Measurements from ENCODE around the gene DCLK2.
A peak's percentile ranks its signal among the peaks of the same experiment; 100 is the strongest.

The DCLK2 gene

DNA sequence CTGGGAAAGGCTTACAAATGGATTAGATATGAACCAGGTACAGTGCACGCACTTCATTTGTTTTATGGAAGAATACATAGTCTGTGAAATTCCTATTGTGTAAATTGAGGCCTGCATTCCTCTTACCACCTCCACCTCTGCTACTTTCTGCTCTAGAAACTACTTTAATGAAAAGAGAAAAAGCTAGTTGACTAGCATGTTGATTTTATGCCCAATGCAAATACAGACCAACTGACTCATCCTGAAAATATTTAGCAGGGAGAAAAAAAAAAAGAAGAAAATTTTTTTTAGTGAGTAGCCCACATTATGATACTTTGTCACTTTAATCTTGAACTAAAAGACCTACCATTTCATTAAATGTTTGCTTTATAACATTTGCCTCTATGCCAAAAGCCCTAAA, 41.2 kb downstream of the DCLK2 start:
- DNase-seq, result no peak

DNA sequence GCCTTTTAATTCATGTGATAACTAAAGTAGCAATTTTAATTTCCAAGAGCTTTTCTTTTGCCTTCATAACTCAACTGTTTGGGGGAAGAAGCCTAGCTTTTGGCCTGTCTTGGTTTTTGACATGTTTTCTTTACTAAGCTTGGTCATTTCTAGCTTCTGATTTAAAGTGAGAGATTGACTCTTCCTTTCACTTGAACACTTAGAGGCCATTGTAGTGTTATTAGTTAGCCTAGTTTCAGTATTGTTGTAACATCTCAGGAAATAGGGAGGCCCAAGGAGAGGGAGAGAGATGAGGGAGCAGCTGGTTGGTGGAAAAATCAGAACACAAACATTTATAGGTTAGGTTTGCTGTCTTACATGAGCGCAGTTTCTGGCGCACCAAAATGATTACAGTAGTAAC, 44.8 kb downstream of the DCLK2 start:
- DNase-seq, result no peak

DNA sequence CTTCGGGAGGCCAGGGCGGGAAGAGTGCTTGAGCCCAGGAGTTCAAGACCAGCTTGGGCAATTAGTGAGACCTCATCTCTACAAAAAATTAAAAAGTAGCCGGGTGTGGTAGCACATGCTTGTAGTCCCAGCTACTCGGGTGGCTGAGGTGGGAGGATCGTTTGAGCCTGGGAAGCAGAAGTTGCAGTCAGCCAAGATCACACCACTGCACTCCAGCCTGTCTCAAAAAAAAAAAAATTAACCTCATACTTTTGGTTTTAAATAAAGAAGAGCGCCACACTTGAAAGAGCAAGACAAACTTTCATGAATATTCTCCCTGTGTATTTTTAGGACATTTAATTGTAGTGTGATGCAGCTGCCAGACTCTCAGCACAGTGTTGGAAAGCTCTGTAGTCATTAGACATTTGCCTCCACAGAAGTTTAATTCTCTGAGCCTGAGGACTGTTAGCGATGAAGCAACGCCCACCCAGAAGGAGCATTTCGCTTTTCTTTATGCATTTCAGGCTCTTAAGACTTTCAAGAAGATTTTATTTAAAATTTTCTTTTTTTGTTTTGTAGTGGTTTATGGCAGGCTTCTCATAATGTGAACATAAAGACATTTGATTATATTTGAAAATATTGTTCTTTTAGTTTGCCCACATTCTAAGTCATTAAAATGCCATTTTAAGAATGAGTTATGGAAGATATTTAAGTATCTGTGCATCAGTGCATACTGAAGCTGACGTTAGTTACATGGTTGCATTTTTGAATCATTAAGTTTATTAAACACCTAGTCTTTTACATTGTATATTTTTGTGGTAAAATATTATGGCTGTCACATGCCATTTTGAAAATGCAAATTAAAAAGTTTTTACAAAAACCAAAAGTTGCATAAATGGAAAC, 45.8 kb downstream of the DCLK2 start:
- no peak for DNase-seq

DNA sequence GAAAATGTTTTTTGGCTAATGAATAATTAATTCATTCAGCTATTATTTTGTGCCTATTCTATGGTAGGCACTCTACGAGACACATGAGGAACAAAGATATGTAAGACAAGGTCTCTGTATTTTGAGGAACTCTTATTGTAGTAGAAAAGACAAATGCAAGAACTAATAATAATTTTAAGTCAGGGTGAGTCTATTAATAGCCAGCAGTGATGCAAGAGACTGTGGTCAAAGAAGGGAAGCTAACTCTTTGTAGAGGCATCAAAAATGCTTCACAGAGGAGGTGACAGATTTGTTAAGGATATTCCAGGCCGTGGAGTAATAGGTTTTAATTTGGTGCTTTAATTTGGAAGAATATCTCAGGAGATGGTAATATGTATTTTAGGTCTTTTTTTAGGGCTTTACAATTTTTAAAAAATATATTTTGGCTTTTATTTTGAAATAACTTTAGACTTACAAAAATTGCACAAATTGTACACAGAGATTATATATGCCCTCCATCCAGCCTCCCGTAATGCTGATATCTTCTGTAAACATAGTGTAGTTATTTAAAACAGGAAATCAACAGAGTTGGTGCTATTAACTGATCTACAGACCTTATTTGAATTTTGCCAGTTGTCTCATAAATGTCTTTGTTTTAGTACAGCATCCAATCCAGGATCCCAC, 48.1 kb downstream of the DCLK2 start:
- no peak for DNase-seq

DNA sequence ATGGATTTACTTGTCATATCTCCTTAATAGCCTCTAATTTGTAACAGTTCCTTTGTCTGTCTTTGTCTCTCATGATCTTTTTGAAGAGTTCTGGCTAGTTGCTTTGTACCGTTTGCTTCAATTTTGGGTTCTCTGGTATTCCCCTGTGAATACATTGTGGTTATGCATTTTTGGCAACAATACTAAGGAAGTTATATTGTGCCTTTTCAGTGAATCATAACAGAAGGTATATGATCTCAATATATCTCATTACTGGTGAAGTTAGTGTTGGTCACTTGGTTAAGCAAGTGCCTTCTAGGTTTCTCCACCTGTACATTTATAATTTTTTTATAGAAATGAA, 48.6 kb downstream of the DCLK2 start:
- DNase-seq, result no peak

DNA sequence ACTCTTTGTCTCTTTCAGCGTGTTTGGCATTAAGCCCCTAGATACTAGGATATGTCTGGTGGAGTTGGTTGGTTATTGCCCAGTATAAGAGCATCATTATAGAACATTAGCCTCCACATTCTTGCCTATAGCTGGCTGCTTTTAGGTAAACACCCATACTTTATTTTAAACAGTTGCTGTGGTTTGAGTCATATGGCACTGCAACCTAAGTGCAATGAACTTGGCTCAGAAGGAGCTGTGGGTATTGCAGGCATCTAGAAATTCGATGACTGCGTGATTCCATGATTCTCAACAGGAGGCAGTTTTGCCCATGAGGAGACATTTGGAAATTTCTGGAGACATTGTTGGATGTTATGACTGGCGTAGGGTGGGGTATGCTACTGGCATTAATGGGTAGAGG, 49.5 kb downstream of the DCLK2 start:
- DNase-seq, result no peak

DNA sequence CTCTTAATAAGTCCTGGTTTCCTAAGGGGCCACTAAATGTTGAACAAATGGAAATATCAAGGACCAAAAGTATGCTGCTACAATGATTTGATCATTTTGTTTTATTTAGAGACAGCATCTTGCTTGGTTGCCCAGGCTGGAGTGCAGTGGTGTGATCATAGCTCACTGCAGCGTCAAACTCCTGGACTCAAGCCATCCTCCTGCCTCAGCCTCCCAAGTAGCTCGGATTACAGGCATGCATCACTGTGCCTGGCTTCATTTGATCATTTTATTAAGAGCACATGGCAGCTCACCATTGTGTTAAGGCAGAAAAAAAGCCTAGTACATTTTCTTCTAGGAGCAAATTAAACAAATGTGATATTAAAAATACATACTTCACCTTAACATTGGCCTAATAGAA, 52.7 kb downstream of the DCLK2 start:
- DNase-seq, result no peak

DNA sequence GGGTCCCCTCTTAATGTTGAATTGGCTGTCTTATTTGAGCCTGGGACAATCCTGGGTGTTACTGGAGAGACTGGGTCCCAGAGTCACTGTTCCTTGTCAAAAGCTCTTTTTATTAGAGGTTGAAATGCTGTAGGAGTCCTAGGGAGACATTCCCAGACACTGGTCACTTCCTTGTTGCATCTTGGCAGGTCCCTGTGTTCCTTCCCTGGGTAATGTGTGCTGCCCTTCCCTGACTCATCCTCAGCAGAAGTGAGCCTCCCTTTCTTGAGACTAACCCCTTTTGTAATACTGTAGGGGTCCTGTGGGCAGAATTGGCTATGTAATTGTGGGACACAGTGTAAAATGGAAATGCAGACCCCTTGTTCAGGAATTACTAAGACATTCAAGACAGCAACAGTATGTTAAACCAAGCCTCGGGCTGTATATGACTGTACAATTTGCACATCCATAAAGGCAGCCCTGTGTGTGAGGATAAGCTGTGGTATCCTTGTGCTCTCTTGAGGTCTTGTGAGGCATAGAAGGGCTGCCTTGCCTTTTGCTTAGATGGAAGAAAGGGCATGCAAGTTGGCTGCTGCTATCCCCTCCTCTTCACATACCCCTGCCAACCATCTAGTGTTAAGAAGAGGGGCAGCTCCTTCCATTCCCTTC, 53.5 kb downstream of the DCLK2 start:
- no peak for DNase-seq

DNA sequence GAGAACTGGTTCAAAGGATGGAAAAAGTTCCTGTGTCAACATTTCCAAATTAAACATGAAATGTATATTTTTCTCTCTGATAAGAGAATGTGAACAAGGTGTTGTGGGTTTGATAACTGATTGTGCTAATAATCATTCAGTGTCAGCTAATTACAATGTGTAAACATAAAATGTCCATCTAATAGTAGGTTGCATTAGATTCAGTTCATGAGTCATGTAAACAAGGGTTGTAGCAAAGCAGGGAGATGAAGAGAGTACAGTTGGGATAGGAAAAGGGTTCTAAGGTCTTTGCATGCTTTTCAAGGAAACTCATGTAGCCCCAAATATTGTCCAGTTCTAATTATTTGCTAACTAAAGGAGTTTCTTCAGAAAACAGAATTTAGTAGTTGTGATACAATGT, 55.4 kb downstream of the DCLK2 start:
- DNase-seq, result no peak

DNA sequence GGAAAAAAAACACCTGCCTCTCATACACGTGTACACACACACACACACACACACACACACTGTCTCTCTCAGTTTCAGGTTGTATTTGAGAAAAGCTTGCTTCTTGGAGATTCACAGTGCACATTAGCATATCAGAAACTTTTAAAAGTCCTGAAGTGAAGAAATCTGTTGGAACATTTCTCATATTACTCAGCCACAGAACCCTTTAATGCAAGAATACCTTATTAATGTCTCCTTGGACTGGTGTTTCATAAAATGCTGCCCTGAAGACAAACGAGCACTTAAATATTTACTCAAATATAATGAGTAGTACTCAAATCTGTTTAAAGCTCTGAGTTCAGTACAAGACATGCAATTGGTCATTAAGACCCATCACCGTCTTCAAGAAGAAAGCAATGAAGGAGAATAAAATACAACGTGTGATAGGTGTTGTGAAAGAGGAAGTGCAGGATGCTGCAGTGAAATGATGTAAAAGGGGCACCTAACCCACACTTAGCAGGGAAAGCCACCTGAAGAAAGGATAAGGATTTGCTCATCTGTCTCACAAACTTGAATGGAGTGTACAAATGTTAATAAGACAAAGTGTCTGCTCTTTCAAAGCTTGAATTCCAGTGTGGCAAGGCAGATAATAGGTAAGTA, 57.0 kb downstream of the DCLK2 start:
- no peak for DNase-seq

DNA sequence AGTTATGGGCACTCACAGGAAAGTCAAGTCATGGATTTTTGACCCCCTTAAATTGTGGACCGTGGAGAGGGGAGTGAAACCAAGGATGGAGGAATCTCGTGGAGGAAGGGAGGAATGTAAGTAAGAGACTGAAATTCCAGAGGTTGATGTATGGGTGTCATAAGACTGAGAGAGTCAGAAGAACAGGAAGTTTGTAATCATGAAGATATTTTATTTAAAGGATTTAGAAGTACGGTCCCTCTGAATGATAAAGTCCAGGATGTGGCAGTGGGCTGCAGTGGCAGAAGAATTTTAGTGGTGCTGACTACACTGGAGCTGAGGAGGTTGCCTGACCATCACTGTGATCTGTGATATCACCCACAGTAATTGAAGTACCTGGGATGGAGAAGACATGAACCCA, 57.8 kb downstream of the DCLK2 start:
- DNase-seq, result no peak

DNA sequence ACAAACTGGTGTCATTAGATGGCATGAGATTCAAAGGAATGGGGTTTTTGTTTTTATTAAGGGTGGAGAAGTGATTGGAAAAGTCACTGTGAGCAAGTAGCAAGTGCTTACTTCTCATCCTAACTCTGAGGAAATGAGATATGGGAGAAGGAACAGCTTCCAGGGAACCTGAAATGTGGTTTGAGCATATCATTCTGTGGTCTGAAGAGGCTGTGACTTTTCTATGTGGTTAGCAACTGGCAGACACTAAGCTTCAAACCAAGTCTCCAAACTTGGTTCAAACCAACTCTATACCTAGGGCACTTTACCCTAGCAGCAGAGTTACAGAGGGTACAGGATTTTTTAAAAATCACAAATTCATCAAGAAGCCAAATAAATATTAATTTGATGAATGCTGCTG, 58.2 kb downstream of the DCLK2 start:
- no peak for DNase-seq

DNA sequence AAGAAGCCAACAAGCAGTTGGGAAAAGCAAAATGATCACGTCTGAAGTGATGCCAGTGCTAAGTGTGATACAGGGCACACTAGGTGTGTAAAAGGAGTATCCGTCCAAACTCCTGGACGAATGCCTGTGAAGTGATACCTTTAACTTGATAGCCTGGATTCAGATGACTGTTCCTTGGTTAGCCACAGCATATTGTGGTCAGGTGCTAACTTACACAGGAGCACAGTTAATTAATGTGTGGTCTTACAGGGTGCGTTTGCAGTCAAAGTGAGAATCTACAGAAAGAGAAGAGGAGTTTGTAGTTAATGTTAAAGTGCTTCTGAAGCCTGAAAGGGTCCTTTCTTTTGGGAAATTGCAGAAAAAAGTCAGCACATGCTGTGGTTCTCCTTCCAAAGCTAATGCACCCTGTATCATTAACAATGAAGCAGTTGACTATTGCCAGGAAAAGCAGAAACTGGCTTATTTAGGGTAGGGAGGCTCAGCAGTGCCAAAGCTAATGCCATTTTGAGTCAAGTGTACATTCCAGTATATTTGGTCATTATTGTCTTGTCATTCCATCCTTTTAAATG, 61.1 kb downstream of the DCLK2 start:
- no peak for DNase-seq

DNA sequence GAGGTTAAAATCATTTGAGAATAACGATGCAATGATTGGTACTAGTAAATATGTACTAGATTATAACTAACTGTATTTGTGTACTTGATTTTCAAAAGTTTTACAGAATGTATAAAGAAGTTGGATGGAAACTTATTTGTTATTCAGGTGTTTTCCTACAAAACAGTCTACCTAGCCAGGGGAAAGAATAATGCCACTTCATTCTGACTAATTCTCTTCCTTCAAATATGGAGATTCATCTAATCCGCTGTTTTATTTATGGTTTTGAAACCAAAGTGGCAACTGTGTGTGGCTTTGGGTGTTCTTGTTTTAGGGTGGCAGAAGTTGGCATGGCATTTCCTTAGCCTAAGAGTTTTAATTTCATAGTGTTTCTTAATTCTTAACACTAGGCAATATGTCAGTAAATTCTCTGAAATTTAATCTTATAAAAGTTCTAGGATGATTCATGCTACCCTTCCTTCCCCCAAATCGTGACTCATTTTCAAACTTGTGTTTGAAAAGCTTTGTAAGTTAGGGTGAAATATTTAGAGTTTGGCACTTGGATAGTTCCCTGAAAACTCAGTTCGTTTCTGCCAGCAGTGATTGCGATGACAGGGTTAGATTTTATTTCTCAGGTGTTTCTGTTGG, 62.6 kb downstream of the DCLK2 start:
- no peak for DNase-seq

DNA sequence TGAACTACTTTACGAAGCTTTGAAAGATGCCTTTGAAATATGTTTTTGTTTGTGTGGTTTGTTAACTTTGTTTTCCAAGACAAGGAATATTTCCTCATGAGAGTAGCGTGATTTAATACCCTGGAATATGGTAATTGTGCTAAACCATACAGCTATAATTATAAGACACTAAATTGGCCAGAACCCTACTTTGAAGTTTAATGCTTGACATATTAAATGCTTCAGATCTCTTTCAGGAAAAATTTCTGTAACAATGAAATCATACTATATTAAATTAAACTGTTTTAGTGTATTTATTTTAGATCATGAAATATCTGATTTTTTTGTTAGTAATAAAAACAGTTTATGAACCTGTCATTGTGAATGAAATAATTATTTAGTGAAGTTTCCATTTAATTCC, 63.5 kb downstream of the DCLK2 start:
- no peak for DNase-seq

DNA sequence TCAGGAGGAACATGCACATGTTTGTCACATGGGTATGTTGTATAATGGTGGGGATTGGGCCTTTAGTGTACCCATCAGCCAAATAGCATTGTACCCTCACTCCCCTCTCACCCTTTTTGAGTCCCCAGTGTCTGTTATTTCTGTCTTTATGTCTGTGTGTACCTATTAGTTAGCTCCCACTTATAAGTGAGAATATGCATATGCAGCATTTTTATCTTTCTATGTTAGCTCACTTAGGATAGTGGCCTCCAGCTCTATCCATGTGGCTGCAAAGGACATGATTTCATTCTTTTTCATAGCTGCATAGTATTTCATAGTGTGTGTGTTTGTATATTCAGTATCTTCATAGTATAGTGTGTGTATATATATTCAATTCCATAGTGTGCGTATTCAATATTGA, 64.6 kb downstream of the DCLK2 start:
- no peak for DNase-seq

DNA sequence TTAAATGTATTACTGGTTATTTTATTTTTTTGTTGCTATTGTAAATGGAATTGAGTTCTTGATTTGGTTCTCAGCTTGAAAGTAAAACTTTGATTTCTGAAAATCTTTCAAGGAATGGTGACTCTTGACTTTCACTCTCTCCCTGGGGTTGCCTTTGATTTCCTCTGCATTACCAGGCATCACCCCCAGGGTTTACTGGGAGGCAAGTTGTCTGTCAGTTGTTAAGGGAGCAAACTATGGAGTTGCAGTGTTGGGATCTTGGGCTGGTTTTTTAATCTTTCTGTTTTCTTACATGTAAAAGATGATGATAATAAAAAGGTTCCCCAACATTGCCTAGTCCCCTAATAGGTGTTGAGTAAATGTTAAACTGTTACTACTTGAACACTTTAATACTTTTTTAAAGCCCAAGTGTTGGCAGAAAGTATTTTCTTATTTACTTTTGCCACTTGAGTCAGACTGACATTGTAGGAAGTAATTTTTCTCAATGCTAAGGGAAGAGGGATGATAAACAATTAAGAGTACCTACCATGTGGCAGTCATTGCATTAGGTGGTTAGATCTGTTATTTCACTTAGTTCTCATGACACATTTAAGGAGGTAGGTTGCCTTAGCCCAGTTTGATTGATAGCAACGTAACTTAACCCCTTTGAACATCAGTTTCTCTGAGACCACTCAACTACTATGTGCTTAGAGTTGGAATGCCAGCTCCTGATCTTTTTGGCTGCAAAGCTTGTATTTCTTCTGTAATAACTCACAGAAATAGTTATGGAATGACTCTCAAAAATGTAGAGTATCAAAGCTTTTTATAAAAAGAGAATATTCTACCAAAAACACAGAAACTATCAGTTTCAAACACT, 67.1 kb downstream of the DCLK2 start:
- DNase-seq, result no peak

DNA sequence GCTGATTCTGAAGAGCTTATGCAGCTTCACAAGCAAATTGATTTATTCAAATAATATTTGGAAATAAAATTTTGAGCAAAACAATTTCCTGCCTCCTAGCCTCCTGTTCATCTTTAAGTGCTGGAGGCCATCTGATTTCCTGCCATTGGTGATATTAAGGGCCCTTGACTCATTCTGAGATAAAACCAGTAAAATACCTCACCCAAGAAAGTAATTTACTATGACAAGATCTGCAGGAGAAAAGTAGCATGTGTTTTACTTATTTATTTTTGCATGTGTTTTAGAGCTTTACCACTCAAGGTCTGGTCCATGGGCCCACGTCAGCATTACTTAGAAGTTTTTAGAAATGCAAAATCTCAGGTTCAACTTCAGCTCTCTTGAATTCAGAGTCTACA, 67.7 kb downstream of the DCLK2 start:
- no peak for DNase-seq

DNA sequence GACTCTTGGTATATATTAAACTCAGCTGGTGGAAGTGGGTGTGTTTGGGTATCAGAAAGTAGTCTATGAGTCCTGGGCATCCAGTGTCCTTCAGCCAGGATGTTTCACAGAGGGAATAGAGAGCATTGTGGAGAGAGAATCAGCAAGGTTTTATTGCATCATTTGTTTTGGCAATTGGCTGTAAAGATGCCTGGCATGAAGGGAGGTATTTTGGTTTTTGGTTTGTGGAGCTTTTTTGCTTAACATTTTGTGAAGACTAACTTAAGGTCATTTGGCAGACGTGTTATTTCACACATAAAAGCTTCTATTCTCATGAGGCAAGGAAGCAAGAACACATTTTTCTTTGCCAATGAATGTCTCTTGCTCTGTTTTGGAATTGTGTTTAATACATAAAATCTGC, 71.1 kb downstream of the DCLK2 start:
- no peak for DNase-seq

DNA sequence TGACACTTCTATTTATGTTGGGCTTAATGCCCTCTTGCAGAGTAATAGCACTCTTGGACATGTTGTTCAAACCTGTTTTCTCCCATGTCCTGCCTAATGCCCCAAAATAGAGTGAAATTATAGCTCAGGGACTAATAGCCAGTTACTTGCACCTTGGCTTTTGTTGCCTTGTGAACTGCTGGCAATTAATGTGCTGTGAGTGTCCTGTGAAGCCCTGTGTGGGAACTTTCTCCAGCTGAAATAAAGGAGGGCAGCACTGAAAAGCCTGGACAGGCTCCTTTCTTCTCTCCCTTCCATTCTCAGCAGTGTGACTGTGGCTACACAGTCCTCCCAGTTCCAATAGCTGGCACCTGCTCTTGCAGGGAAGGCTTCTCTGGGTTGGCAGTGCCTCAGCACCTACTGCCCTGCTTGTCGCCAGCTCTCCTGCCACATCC, 72.4 kb downstream of the DCLK2 start:
- peak; percentile 34 for DNase-seq

DNA sequence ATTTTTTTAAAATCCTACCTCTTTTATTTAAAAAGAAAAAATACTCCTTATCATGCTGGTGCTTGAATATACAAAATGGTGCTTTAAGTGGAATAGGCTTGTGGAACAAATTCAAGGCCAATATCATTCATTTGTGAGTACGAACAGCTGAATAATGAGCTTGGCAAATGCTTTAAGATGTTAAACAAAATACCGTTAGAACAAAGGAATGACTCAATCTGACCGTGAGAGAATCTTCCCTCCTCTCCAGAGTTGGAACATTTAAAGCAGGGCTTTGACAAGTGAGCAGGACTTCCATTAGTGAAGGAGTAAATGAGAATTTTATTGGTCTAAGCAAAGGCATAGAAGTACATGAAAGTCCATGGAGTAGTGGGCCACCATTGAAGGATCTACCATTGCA, 74.5 kb downstream of the DCLK2 start:
- DNase-seq, result no peak

DNA sequence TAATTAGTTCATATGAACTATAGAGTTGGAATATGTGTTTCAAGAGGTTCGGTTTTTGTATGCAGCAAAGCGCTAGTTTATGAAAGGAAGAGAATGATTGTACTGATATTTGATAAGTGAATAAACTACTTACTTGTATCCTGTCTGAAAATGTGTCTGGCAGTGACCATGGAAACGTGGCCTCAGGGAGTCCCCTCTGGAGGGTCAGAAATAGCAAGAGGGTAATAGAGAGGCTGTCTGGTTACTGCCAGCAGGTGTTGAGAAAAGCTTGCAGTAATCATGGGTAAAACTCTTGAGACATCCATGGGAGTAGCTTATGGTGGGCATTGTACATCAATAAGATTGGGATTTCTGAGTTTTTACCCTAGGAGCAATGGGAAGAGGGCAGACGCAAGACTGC, 77.1 kb downstream of the DCLK2 start:
- DNase-seq, result no peak

Data from retina (tissue), 1 donor.